ENCODE data around the gene NUP98.
"Not testable (repeated sequence)": the region's sequence is repeated elsewhere in the genome, so short reads cannot be mapped to it uniquely, and the experiment has no call there.

The NUP98 gene

DNA sequence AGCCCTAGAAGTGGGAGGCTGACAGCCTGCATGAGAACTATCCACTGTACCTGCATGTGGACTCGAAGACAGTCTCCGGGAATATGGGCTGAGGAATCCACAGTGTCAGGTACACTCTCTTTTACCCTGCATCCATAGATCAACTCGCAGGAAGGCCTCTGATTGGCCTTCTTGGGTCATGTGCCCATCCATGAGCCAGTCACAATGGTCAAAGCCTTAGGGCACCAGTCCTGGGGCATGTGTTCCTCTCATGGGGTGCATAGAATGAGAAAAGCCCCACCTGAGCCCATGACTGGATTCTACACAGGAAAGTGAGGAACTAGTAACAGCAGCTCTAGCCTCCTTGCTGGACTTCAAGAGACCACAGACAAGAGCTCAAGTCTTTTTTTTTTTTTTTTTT is 141.8 kb downstream of the NUP98 start:
- TF ChIP-seq, protein P1, sequence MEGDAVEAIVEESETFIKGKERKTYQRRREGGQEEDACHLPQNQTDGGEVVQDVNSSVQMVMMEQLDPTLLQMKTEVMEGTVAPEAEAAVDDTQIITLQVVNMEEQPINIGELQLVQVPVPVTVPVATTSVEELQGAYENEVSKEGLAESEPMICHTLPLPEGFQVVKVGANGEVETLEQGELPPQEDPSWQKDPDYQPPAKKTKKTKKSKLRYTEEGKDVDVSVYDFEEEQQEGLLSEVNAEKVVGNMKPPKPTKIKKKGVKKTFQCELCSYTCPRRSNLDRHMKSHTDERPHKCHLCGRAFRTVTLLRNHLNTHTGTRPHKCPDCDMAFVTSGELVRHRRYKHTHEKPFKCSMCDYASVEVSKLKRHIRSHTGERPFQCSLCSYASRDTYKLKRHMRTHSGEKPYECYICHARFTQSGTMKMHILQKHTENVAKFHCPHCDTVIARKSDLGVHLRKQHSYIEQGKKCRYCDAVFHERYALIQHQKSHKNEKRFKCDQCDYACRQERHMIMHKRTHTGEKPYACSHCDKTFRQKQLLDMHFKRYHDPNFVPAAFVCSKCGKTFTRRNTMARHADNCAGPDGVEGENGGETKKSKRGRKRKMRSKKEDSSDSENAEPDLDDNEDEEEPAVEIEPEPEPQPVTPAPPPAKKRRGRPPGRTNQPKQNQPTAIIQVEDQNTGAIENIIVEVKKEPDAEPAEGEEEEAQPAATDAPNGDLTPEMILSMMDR (IDR thresholded peaks at IDR 0.05; ENCODE audit: borderline replicate concordance, control extremely low read depth, extremely low read depth, insufficient read depth, missing control alignments), result no peak
- in situ Hi-C loops (cut with MboI; ENCODE audit: low sequenced_read_pairs, unreplicated experiment), result no loop called here
- no peak for DNase-seq (ENCODE audit: low spot score)

DNA sequence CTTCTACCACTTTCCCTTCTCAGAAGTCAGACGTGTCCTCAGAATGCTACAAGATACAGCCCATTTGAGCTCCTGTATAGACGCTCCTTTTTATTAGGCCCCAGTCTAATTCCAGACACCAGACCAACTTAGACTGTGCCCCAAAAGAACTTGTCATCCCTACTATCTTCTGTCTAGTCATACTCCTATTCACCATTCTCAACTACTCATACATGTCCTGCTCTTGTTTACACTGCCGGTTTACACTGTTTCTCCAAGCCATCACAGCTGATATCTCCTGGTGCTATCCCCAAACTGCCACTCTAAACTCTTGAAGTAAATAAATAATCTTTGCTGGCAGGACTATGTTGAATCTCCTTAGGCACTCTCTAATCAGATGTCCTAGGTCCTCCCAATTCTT is 144.8 kb downstream of the NUP98 start:
- DNase-seq (ENCODE audit: low spot score); in situ Hi-C loops (cut with MboI; ENCODE audit: low sequenced_read_pairs, unreplicated experiment): not testable (repeated sequence)

DNA sequence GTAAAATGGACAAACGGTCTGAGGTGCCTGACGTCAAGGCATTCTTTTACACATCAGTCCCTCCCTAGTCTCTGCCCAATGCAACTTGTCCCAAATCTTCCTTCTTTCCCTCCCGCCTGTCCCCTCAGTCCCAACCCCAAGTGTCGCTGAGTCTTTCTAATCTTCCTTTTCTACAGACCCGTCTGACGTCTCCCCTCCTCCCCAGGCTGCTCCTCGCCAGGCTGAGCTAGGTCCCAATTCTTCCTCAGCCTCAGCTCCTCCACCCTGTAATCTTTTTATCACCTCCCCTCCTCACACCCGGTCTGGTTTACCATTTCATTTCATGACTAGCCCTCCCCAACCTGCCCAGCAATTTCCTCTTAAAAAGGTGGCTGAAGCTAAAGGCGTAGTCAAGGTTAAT is 148.0 kb downstream of the NUP98 start:
- in situ Hi-C loops (cut with MboI; ENCODE audit: low sequenced_read_pairs, unreplicated experiment), result not testable (repeated sequence)

DNA sequence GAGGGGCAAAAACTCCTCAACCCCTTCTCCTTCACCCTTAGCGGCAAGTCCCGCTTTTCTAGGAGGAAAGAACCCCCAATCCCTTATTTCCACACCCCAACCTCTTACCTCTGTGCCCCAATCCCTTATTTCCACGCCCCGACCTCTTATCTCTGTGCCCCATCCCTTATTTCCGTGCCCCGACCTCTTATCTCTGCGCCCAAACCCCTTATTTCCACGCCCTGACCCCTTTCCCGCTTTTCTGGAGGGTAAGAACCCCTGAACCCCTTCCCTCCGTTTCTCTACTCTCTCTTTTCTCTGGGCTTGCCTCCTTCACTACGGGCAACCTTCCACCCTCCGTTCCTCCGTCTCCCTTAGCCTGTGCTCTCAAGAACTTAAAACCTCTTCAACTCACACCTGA is 148.5 kb downstream of the NUP98 start:
- DNase-seq (ENCODE audit: low spot score); in situ Hi-C loops (cut with MboI; ENCODE audit: low sequenced_read_pairs, unreplicated experiment): not testable (repeated sequence)

More for the DNA sequence above, 148.0 kb downstream of the NUP98 start:
- DNase-seq (ENCODE audit: low spot score), result not testable (repeated sequence)

DNA sequence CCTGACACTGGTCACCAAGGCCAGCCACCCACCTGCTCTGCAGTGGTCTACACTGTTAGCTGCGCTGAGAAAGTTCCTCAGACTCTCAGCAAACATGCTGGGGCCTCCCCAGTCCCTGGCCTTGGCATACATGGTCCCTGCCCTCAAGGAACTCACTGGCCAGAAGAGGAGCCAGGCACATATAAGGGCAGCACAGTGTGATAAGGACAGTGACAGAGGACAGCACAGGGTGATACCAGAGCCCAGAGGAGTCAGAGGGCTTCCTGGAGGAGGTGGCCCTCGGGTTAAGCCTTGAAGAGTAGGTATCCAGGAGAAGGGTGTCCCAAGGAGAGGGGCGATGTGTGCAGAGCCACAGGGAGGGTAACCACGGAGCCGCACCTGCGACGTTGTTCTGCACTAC is 151.8 kb downstream of the NUP98 start:
- in situ Hi-C loops (cut with MboI; ENCODE audit: low sequenced_read_pairs, unreplicated experiment), result no loop called here

DNA sequence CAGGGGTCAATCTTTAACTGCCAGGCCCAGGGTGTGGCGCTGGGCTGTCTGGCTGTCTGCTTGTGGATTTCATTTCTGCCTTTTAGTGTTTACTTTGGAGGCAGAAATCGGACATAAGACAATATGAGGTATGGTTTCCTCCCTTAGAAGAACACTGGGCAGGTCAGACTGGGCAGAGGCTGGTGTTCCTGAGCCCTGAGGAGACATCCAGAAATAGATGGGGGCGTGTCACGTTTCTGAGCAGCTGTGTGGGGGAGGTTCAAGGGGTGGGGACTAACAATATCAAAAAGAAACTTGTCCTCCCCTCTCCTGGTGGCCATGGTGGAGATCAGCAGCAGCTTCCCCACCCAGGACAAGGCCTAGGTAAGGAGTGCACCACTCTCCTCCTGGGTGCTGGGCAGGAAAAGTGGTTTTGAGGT is 152.5 kb downstream of the NUP98 start, which contains the start of gene ART1:
Gene ART1, plus strand, starts transcription at position 312 of the 419 bp plus-strand sequence. CDS start 14,086 bp downstream, outside the sequence.
- no peak for DNase-seq (ENCODE audit: low spot score)
- in situ Hi-C loops (cut with MboI; ENCODE audit: low sequenced_read_pairs, unreplicated experiment), result no loop called here
- TF ChIP-seq, protein P1 (IDR thresholded peaks at IDR 0.05; ENCODE audit: borderline replicate concordance, control extremely low read depth, extremely low read depth, insufficient read depth, missing control alignments), result no peak

More for the DNA sequence above, 151.8 kb downstream of the NUP98 start:
- TF ChIP-seq, protein P1 (IDR thresholded peaks at IDR 0.05; ENCODE audit: borderline replicate concordance, control extremely low read depth, extremely low read depth, insufficient read depth, missing control alignments), result no peak
- DNase-seq (ENCODE audit: low spot score), result no peak

DNA sequence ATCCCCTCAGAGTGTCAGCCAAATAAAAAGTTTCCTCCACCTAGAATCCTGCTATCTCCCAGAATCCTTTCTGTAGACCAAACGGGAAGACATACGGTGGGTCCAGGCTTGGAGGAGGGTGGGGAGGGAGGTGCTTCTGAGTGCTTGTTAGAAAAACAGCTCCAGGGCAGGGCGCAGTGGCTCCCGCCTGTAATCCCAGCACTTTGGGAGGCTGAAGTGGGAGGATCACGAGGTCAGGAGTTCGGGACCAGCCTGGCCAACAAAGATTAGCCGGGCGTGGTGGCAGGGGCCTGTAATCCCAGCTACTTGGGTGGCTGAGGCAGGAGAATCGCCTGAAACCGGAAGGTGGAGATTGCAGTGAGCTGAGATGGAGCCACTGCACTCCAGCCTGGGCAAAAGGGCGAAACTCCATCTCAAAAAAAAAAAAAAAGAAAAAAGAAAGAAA is 154.2 kb downstream of the NUP98 start:
- in situ Hi-C loops (cut with MboI; ENCODE audit: low sequenced_read_pairs, unreplicated experiment); DNase-seq (ENCODE audit: low spot score): not testable (repeated sequence)

DNA sequence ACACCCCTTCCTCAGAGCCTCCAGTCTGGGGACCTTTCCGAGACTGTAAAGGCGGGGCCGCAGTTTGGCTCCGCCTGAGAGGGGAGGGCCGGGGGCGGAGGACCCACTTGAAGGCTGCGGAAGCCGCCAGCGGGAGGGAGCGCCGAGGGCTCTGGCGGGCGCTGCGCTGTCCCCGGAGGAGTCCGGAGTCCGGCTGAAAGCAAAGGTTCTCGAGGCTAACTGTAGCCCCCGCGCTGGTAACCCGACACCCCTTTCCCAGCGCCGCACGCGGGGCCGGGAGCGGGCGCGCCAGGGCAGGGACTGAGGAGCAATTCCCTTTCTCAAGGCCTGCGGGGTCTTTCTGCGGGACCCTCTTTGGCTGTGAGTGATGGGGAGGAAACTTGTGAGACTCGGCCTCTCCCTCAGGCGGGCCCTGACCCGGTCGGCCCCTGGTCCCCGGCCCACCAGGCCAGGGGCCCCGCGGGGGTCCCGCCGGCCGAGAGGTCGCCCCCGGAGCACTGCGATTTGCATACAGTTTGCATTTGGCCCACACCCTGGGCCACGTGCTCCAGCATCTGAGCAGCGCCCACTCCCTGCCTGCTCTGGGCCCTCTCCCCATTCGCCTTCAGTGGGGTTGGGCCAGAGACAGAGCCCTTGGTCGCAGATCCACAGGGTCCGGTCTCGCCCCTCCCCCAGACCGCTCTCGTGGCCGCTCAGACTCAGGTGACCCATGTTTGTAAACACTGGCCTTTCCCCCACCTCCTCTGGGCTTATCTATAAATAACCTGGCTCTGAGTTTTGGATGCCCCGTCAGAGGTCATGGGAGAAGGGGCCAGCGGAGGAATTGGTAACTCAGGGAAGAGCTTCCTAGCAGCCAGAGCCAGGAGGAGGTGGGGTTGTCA is 155.0 kb downstream of the NUP98 start:
- in situ Hi-C loops (cut with MboI; ENCODE audit: low sequenced_read_pairs, unreplicated experiment), result no loop called here
- peak; percentile 87 for DNase-seq (ENCODE audit: low spot score)
- TF ChIP-seq, protein P1 (IDR thresholded peaks at IDR 0.05; ENCODE audit: borderline replicate concordance, control extremely low read depth, extremely low read depth, insufficient read depth, missing control alignments), result no peak

DNA sequence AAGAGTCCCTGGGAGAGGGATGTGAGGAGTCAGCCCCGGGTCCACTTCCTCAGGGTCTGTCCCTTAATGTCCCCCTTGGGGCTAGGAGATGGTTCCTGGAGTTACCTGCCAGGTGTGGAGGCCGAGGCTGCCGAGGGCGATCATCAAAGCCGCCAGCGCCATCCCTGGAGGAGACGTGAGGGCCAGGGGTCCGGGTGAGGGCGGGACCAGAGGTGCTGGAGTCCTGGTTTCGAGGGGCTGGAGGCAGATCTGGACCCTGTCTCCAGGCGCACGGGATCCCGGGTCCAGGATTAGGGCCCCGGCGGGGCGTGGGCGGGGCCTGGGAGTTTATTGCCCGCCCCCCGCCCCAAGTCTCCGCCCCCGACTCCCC is 155.7 kb downstream of the NUP98 start, which contains the start of gene ART5:
Gene ART5, minus strand, starts transcription at position 292 of the 370 bp plus-strand sequence. Its CDS starts 130 bp downstream, at position 162.
- no peak for DNase-seq (ENCODE audit: low spot score)
- TF ChIP-seq, protein P1 (IDR thresholded peaks at IDR 0.05; ENCODE audit: borderline replicate concordance, control extremely low read depth, extremely low read depth, insufficient read depth, missing control alignments), result no peak
- in situ Hi-C loops (cut with MboI; ENCODE audit: low sequenced_read_pairs, unreplicated experiment), result no loop called here
